ENCODE results near the gene CUX1.

CUX1 gene

GRCh38 chr7:102061981-102062390 lies 244.6 kb downstream of the CUX1 start:
- no peaks in the 10 kb centered on the region for H3K36me3 ChIP-seq (ENCODE audit: control insufficient read depth in 2 of 2, insufficient read depth in 1 of 2, low read length in 2 of 2)
- H3K4me3 ChIP-seq (ENCODE audit: low read depth, low read length), result no peak overlapping the region
- no peak overlapping the region for H3K27ac ChIP-seq (ENCODE audit: extremely low read depth, low read depth, low read length)
- TF ChIP-seq ZNF610 (tag by site-specific recombination; IDR thresholded peaks at IDR 0.05; ENCODE audit: borderline replicate concordance) (0 out of 2 replicates have a peak, but pooled peaks have one; percentile 37), ZNF341 (tag by site-specific recombination; IDR thresholded peaks at IDR 0.05; ENCODE audit: low read depth) (peak; percentile 83), ZFP37 (tag by site-specific recombination; IDR thresholded peaks at IDR 0.05) (no peak), ZNF214 (tag by site-specific recombination; IDR thresholded peaks at IDR 0.05; ENCODE audit: borderline replicate concordance) (no peak)
- H3K9me3 ChIP-seq (ENCODE audit: control insufficient read depth, insufficient read depth, low read depth, low read length), result no peaks in the 10 kb centered on the region
- ChIA-PET POLR2A (no interaction called here), CTCF (no interaction called here)
- no peaks in the 10 kb centered on the region for H3K4me1 ChIP-seq (ENCODE audit: control insufficient read depth, insufficient read depth, low read length)

- Histone ChIP-seq H3K36me3 (ENCODE audit: control insufficient read depth in 2 of 2, insufficient read depth in 1 of 2, low read length in 2 of 2) (no peaks in the 10 kb centered on the region), H3K4me1 (ENCODE audit: control insufficient read depth, insufficient read depth, low read length) (no peaks in the 10 kb centered on the region), H3K4me3 (ENCODE audit: low read depth, low read length) (no peak overlapping the region), H3K9me3 (ENCODE audit: control insufficient read depth, insufficient read depth, low read depth, low read length) (no peaks in the 10 kb centered on the region), H3K27ac (ENCODE audit: extremely low read depth, low read depth, low read length) (no peak overlapping the region)
- POLR2A ChIA-PET, result interaction anchor here (0.5 to 1.3 kb wide), 3 partner anchors 18 to 88 kb away, joined by 4 to 7 read pairs (median 6); no protein-coding TSS in a partner anchor
- TF ChIP-seq IKZF3 (tag by site-specific recombination; IDR thresholded peaks at IDR 0.05) (peak; percentile 57; the same call in 1 of the 2 replicates), ZBTB6 (tag by site-specific recombination; IDR thresholded peaks at IDR 0.05) (peak; percentile 83), GLIS1 (tag by site-specific recombination; IDR thresholded peaks at IDR 0.05) (peak; percentile 65), ZBTB17 (tag by site-specific recombination; IDR thresholded peaks at IDR 0.05) (peak; percentile 88), INSM2 (tag by site-specific recombination; IDR thresholded peaks at IDR 0.05) (no peak), ZNF175 (tag by site-specific recombination; IDR thresholded peaks at IDR 0.05) (no peak), KLF1 (tag by site-specific recombination; IDR thresholded peaks at IDR 0.05) (peak; percentile 86), ZBTB26 (tag by site-specific recombination; optimal IDR thresholded peaks at IDR 0.05) (no peak), KLF17 (tag by site-specific recombination; IDR thresholded peaks at IDR 0.05) (peak; percentile 50; the same call in 1 of the 2 replicates), ZIC2 (tag by site-specific recombination; IDR thresholded peaks at IDR 0.05) (0 out of 2 replicates have a peak, but pooled peaks have one; percentile 20), KLF9 (tag by site-specific recombination; IDR thresholded peaks at IDR 0.05; ENCODE audit: low read depth) (peak; percentile 46; the same call in 1 of the 2 replicates), SCRT2 (tag by site-specific recombination; IDR thresholded peaks at IDR 0.05) (no peak), ZNF423 (tag by site-specific recombination; IDR thresholded peaks at IDR 0.05) (no peak), ZSCAN4 (tag by site-specific recombination; IDR thresholded peaks at IDR 0.05) (no peak), ZNF580 (tag by site-specific recombination; IDR thresholded peaks at IDR 0.05) (peak; percentile 49; the same call in 1 of the 2 replicates), ZNF600 (tag by site-specific recombination; IDR thresholded peaks at IDR 0.05) (peak; percentile 77), ZSCAN16 (tag by site-specific recombination; IDR thresholded peaks at IDR 0.05) (no peak)
- CTCF ChIA-PET, result interaction anchor here (0.6 kb wide), 2 partner anchors 26 to 57 kb away, joined by 3 read pairs; no protein-coding TSS in a partner anchor
Measured at GRCh38 chr7:102063690-102064180, 246.3 kb downstream of the CUX1 start.
